GM19099 (cell line): Measurements from ENCODE around the gene POU3F2.

Experiments
- POLR2A ChIP-seq: IDR thresholded peaks from 3 replicates; pipeline ENCODE4 v1.6.1; 2011; ENCODE audit warnings: low read depth; ENCODE audit not compliant: insufficient read length; ENCODE audit errors: extremely low read depth

POU3F2 gene

DNA sequence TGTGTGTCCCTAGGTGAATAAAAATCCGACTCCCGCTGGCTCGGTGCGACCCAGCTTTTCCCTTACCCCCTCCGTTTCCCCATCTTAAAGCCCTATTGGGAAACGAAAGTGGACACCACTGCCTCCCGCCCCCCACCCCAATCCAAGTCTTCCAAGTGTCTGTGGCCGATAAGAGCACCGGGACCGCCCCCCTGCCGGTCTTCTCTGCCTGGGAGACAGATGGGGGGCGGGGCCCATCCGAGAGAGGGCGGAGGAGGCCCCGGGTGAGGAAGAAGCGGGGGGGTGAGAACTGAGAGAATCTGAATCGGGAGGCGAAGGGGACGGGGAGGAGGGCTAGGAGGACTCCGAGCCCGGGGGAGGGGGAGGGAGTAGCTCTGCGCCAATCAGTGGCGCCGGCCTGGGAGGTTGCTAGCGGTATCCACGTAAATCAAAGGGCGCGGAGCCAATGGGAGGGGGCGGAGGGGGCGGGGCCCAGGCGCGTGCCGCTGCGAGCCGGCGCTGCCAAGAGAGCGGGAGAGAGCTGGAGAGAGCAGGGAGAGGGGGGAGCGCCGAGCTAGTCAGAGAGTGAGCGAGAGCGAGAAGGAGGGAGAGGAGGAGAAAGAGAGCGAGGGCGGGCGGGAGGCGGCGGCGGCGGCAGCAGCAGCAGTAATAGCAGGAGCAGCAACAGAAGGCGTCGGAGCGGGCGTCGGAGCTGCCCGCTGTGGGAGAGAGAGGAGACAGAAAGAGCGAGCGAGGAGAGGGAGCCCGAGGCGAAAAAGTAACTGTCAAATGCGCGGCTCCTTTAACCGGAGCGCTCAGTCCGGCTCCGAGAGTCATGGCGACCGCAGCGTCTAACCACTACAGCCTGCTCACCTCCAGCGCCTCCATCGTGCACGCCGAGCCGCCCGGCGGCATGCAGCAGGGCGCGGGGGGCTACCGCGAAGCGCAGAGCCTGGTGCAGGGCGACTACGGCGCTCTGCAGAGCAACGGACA, at the start of gene POU3F2:
Gene POU3F2 (plus strand): TSS at position 515 of the 972 bp plus-strand sequence. CDS start 300 bp downstream, at position 815.
- TF ChIP-seq POLR2A = no peak

DNA sequence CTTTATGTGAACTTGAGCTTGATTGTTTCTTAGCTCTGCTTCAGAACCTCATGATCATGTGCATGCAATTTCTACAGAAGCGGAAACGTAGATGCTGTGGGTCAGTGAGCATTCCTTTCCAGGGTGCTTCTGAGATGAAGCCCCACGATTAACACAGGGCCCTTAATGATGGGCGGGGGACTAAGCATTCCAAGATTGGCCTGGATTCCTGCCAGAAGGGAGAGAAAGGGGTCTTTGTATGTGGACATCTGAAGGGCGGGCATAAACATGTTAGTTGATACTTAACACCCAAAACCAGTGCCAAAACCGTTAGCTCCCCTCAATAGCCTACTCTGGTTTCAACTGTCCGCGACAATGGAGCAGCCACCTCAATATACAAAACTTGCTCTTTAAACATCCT, 46.9 kb upstream of the POU3F2 start:
- TF ChIP-seq POLR2A = no peak

DNA sequence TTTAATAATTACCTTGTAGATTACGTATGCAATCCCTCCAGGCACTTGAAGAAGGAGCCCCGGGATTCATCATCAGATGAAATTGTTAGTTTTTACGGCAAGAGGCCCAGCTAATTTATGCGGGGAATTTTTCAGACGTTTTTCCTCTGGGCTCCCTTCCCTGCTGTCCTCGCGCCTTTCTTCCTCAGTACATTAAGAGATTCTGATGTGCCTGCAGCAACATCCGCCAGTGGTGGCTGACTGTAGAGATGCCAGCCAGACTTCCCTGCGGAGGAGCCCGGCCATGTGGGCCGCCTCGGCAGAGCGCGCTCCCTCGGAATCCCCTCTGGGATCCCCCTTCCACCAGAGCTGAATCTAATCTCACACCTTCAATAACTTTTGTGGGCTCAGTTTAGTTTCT, 46.4 kb upstream of the POU3F2 start:
- TF ChIP-seq POLR2A = no peak

DNA sequence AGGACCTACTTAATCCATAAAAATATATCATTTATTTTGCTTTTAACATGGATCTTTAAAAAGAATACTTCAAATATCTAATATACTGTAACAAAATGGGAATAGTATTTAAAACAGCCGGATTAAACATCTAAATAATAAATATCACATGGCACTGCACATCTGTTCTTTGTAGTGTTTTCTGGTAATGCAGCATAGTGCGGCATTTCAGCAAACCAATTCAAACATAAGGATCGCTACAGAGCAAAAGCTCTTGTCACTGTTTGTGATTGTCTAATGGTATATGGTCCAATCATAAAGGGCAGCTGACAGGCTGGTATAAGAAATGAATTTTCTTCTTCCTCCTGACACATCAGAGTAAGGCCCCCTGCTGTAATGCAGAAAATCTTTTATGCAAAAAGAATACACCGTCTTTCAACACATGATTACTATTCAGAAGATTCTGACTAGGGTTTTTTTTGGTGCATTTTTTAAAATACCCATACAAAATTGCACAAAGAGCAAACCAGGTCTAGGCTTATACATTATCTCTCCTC, 40.0 kb upstream of the POU3F2 start:
- TF ChIP-seq POLR2A = no peak

GRCh38 chr6:98797217-98797994, 37.0 kb upstream of the POU3F2 start:
- TF ChIP-seq POLR2A = no peak

GRCh38 chr6:98800866-98801265, 33.5 kb upstream of the POU3F2 start:
- no peak for TF ChIP-seq POLR2A

- no peak for TF ChIP-seq POLR2A
These were observed 25.7 kb upstream of the POU3F2 start for GRCh38 chr6:98808541-98809210.

DNA sequence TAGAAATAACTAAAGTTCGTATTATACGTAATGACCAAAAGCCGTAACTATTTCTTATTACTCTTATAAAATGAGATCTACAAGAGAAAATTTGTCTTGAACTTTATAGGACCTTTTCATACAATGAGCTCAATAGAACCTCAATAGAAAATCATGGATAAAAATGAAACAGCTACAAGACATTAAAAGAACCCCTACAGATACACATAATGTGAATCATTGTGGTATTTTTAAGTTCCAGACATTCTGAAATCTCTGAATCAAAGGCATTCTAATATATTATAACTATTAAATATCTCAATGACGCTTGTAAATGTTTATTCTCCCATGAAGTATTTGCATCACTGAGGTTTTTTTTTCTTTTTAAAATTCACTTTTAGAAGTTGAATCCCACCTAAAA, 22.2 kb upstream of the POU3F2 start:
- no peak for TF ChIP-seq POLR2A

- no peak for TF ChIP-seq POLR2A
These were observed 17.6 kb upstream of the POU3F2 start for GRCh38 chr6:98816799-98817198.

- TF ChIP-seq POLR2A = no peak
These were observed 12.5 kb upstream of the POU3F2 start for GRCh38 chr6:98821756-98822405.

DNA sequence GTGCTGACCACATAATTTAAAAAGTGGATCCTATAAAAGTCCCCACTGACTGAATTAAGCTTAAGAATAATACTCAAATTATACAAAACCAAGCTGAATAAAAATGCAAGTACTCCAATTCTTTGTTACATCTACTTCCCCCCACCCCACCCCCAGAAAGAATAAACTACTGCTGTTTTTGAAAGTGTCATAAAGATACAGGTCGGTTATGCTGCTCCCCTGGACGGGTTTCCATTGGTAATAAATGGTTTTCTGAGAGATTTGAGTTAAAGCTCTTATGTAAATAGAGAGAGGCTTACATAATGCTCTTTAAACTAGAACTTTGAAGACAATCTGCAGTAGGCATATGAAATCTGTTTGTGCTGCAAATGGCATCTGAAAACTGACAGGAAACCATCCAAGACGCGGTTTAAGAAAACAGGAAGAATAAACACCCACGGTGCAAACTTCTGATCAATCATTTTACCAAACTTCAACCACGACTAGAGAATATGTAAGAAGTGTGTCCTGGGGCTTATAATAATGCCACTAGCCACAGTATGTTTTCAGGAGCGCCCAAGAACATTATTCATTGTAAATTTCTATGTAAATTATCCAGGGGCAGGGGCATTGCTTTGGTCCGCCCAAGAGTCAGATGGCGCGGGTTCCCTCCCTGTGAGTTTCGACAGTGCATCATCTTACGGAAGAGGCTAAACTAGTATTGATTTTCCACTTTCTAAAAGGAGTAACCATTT, 10.8 kb upstream of the POU3F2 start:
- TF ChIP-seq POLR2A = no peak

DNA sequence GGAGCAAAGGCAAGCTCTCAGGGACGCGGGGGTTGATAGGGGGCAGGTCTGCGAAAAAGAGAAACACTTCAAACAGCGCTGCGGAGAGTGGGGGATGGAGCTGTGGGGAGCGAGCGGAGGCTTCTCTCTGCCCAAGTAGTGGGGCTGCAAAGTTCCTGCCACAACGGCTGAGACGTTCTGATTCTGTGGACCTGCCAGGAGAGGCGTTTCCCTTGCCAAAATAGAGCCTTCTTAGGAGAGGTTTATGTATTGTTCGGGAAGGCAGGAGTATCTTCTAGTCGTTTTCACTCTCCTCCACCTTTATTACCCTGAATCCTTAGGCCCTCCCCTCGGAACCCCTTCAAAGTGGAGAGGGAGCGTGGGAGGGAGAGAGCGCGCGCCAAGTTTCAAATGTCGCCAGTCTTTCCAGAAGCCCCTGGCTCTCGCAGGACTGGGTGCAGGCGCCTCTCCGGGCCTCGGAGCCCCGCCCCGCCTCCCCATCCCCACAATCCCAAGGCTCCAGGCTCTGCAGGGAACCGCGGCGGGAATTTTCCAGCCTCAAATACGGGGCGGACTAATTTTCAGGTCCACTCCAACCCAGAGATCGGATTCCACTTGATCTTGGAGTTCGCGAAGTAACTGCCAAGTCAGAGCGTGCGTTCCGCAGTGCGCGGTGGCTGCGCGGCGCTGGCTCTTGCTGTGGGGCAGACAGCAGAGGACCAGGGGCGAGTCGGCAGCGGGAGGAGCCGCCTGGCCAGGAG, 10.0 kb upstream of the POU3F2 start:
- no peak for TF ChIP-seq POLR2A
